ENCODE data around the gene CCDC88C. TPM values are rescaled to one million over a fixed set of nuclear protein-coding genes. Genes with fewer than 3 reads are reported as not detected.

Gene CCDC88C
- polyA plus RNA-seq, 6 donors from 2014 or later: 13.5 to 35.0 (median 15.8) TPM

- Mint-ChIP-seq H3K4me3 (peak overlapping the region in 1 of 8 donors; percentile 75), H3K9me3 (peaks cover 0 to 4% (median 0%) of the 10 kb centered on the region in 7 donors), H3K27ac (no peak overlapping the region), H3K27me3 (peaks cover 0 to 13% (median 0%) of the 10 kb centered on the region in 3 donors), H3K4me1 (peaks cover 19 to 27% (median 26%) of the 10 kb centered on the region in 3 donors), H3K36me3 (no peaks in the 10 kb centered on the region)
- ATAC-seq (ENCODE audit: low read depth in 2 of 2) (no peak), DNase-seq (no peak)
These were observed 155.6 kb downstream of the CCDC88C start for GRCh38 chr14:91261986-91262549.

DNA sequence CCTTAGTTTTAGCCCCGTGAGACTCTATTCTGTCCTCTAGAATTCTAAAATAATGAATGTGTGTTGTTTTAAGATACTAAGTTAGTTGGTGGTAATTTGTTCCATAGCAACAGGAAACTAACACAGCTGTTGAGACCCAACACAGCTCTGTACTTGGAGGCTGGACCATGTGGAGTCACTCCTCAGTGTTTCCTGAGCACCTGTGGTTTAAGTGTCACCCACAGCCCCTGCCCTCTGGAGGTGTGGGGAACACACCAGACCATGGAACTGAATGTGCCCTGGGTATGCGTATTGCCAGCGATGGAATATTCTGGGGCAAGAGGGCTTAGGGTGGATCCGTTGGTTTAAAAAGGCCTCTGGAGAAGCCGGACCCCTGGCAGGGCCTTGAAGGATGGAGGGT, 156.5 kb downstream of the CCDC88C start:
- Mint-ChIP-seq H3K9me3 (peaks cover 0 to 4% (median 0%) of the 10 kb centered on the region in 7 donors), H3K27ac (peak overlapping the region in 1 of 6 donors; percentile 76), H3K27me3 (peaks cover 0 to 13% (median 0%) of the 10 kb centered on the region in 3 donors), H3K4me1 (peaks cover 19 to 27% (median 26%) of the 10 kb centered on the region in 3 donors), H3K36me3 (no peaks in the 10 kb centered on the region), H3K4me3 (peak overlapping the region in 1 of 8 donors; percentile 12)
- ATAC-seq (ENCODE audit: low read depth in 2 of 2): no peak
- DNase-seq: no peak

- DNase-seq: no peak
- peaks cover 0 to 10% (median 0%) of the 10 kb centered on the region in 3 donors for H3K27me3 Mint-ChIP-seq
- peak overlapping the region in 1 of 6 donors; percentile 62 for H3K27ac Mint-ChIP-seq
- H3K4me3 Mint-ChIP-seq: peak overlapping the region in 1 of 8 donors; percentile 2
- ATAC-seq (ENCODE audit: low read depth in 2 of 2): no peak
- no peaks in the 10 kb centered on the region for H3K36me3 Mint-ChIP-seq
- peaks cover 0 to 4% (median 0%) of the 10 kb centered on the region in 7 donors for H3K9me3 Mint-ChIP-seq
- H3K4me1 Mint-ChIP-seq: peaks cover 19 to 31% (median 28%) of the 10 kb centered on the region in 3 donors
These were observed 158.7 kb downstream of the CCDC88C start for GRCh38 chr14:91258876-91259275.

DNA sequence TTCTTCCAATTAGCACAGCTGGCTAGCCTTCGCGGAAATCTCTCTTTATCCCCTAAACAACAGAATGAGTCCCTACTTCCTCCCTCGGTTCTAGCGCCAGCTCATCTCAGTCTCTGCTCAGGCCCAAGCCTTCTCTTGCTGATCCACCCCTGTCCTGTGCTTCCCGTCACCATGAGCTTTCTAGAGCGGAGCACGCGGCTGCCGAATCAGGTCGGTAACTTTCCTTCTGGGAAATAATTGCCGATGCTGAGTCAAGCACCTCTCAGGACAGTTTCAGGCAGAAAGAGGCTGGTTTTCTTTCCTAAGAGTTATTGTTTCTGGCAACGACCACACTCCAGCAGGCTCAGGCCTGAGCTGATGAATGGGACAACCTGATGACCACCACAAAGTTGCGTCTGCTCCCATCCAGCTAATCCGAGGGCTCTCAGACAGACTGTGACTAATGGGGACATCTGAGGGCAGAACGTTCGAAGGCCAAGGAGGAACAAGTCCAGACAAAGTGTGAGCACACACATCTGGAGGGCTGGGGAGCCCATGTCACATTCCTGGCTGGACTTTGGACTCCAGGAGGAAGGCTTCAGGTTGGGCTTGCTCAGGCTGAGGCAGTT, 159.5 kb downstream of the CCDC88C start:
- H3K4me3 Mint-ChIP-seq: peak overlapping the region in 1 of 8 donors; percentile 67
- peaks cover 0 to 4% (median 0%) of the 10 kb centered on the region in 7 donors for H3K9me3 Mint-ChIP-seq
- no peak for ATAC-seq (ENCODE audit: low read depth in 2 of 2)
- peaks cover 0 to 2% (median 0%) of the 10 kb centered on the region in 3 donors for H3K27me3 Mint-ChIP-seq
- peaks cover 20 to 25% (median 23%) of the 10 kb centered on the region in 3 donors for H3K4me1 Mint-ChIP-seq
- peak overlapping the region in 3 of 6 donors; percentile 25 to 80 (median 76) for H3K27ac Mint-ChIP-seq
- H3K36me3 Mint-ChIP-seq: no peaks in the 10 kb centered on the region
- DNase-seq: no peak

DNA sequence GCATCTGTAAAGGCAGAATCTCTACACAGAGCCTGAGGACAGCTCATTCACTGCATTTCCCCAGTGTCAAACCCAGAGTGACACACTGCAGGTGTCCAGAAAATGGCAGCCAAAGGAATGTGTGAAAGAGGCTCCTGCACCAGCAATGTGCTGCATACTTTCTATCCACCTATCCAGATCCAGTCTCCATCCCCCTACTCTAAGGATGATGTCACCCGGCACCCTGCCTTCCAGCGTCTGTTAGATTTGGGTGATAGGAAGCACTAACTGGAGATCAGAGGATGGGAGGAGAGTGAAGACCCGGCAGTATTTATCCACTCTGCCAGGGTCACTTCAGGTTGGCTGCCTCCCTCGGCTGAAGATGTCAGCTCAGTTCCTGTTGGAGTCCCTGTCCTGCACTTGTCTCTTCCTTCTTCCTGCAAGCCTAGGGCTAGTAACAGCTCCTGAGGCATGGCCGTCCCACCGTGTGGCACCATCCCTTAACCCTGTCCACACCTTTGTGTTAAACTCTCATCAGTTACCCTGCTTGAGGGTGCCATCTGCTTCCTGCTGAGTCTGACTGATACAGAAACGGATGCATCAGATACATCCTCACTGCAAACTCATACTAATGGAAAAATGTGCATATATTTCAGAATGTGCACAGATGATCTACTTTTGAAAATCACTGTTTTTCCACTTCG, 160.2 kb downstream of the CCDC88C start:
- H3K27ac Mint-ChIP-seq: peak overlapping the region in 3 of 6 donors; percentile 25 to 80 (median 76)
- H3K4me3 Mint-ChIP-seq: peak overlapping the region in 3 of 8 donors; percentile 9 to 67 (median 37)
- peaks cover 20 to 26% (median 23%) of the 10 kb centered on the region in 3 donors for H3K4me1 Mint-ChIP-seq

DNA sequence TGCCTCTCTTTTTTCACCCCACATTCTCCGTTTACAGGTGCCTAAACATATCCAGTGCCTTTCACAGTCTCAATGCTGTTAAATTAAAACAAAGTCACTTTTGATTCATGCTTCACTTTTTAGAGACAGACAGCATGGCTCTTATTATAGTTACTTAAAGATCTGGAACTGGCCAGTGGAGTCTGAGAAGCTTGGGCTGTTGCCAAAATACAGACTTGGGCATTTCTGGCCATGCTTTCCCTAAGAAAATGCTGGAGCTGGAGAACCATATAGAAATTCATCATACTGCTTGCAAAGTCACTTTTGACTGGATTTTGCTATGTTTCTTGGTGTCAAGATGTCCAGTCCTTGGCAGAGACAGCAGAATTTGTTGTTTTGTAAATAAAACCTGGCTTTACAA, 161.0 kb downstream of the CCDC88C start:
- Mint-ChIP-seq H3K27me3 (no peaks in the 10 kb centered on the region), H3K4me1 (peaks cover 20 to 32% (median 28%) of the 10 kb centered on the region in 3 donors), H3K4me3 (no peak overlapping the region), H3K9me3 (peaks cover 0 to 4% (median 0%) of the 10 kb centered on the region in 7 donors), H3K36me3 (no peaks in the 10 kb centered on the region), H3K27ac (peak overlapping the region in 1 of 6 donors; percentile 7)
- ATAC-seq (ENCODE audit: low read depth in 2 of 2) (no peak), DNase-seq (no peak)

More for the DNA sequence above, 160.2 kb downstream of the CCDC88C start:
- Mint-ChIP-seq H3K27me3 (no peaks in the 10 kb centered on the region), H3K36me3 (no peaks in the 10 kb centered on the region), H3K9me3 (peaks cover 0 to 4% (median 0%) of the 10 kb centered on the region in 7 donors)
- DNase-seq: no peak
- ATAC-seq (ENCODE audit: low read depth in 2 of 2): no peak

DNA sequence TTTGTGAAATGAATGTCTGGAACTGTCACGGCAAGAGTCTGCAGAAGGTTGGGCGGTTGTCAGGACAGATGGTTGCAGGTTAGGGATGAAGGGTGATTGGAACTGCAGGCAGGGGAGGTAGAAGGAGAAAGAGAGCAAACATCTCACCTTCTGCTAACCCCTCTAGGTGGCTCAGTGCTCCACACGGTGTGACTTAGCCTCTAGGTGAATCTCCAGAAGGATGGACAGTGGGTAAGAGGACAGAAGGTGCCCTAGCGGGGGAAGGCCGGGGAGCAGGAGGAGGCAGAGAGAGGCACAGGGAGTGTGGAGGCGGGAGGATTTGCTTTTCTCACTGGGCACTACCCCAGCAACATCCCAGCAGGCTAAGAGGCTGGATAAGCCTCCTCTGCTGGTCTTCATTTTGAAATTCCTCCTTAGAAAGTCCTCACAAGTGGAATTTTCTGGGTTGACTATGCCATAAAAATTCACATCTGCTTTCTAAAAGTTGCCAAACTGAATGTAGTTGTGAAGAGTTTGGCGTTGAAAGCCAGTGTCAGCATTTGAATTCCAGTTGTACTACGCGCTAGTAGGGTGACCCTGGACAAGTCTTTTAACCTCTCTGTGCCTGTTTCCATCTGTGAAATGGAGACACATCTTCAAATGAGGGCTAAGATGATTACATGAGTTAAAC, 162.5 kb downstream of the CCDC88C start:
- peak overlapping the region in 6 of 8 donors; percentile 2 to 93 (median 82) for H3K4me3 Mint-ChIP-seq
- H3K4me1 Mint-ChIP-seq: peaks cover 25 to 45% (median 40%) of the 10 kb centered on the region in 3 donors

DNA sequence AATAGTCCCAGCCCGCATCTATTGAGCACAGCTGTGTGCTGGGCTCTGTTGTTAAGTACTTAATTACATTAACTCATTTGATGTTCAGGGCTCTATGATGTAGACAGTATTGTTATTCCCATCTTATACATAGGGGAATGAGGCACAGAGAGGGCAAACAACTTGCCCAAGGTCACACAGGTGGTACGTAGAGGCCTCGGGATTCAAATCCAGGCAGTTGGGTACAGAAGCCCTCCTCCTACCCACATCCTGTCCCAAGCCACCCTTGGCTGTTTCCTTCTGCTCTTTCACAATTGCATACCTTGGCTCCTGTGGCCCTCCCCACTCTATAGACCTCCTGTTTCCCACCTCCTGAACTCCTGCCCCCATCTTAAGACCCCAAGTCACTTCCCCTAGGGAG, 163.2 kb downstream of the CCDC88C start:
- H3K36me3 Mint-ChIP-seq: no peaks in the 10 kb centered on the region
- peaks cover 31 to 52% (median 47%) of the 10 kb centered on the region in 3 donors for H3K4me1 Mint-ChIP-seq

More for the DNA sequence above, 162.5 kb downstream of the CCDC88C start:
- H3K36me3 Mint-ChIP-seq: no peaks in the 10 kb centered on the region
- no peak for DNase-seq
- no peak for ATAC-seq (ENCODE audit: low read depth in 2 of 2)
- H3K27ac Mint-ChIP-seq: no peak overlapping the region
- H3K27me3 Mint-ChIP-seq: no peaks in the 10 kb centered on the region
- no peaks in the 10 kb centered on the region for H3K9me3 Mint-ChIP-seq

GRCh38 chr14:91253795-91254323, 163.8 kb downstream of the CCDC88C start:
- Mint-ChIP-seq H3K4me1 (peaks cover 32 to 53% (median 48%) of the 10 kb centered on the region in 3 donors), H3K27ac (peak overlapping the region in 5 of 6 donors; percentile 33 to 80 (median 70)), H3K36me3 (no peaks in the 10 kb centered on the region), H3K27me3 (no peaks in the 10 kb centered on the region), H3K9me3 (peaks cover 0 to 2% (median 0%) of the 10 kb centered on the region in 7 donors), H3K4me3 (peak overlapping the region; percentile 78 to 93 (median 86))
- ATAC-seq (ENCODE audit: low read depth in 2 of 2) (no peak), DNase-seq (no peak)

More for the DNA sequence above, 163.2 kb downstream of the CCDC88C start:
- Mint-ChIP-seq H3K27ac (peak overlapping the region in 4 of 6 donors; percentile 34 to 72 (median 62)), H3K27me3 (no peaks in the 10 kb centered on the region), H3K9me3 (peaks cover 0 to 2% (median 0%) of the 10 kb centered on the region in 7 donors), H3K4me3 (peak overlapping the region; percentile 78 to 93 (median 86))
- no peak for ATAC-seq (ENCODE audit: low read depth in 2 of 2)
- no peak for DNase-seq

DNA sequence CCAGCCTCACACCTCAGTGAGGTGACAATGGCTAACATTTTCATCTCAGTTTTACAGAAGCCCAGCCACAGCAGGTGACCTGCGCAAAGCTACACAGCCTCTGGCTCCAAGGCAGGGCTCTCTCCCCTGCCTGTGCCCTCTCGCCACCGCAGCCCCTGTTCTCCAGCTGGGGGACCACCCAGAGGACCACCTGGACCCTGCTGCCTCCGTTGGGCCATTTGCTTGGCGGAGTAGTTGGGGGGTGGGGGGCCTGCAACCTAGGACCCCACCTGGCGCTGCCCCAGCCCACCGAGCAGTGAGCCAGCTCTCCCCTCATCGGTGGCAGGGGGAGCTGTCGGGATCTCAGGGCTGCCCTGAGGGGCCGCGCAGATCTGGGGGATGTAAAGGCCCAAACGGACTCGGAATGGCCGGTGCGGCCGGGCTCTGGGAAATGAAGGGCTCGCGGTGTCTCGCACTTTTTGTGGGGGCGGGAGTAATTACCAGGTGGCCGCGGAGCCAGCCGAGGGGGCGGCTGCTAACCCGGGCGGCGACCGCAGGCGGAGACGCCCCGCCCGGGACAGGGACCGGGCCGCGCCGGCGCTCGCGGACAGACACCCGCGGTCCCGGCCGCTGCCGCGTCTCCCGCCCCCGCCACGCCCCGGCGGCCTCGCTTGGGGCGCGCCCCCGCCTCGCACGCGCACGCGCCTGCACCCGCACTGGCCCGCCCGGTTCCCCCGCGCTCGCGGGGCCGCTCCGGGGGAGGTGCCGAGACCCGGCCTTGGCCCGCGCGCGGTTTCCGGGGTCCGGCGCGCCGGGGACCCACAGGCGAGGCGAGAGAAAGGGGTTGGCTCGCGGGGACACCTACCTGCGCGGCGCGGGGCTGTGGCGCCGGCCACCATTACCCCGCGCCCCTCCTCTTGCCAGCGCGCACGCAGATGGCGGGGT, 164.5 kb downstream of the CCDC88C start:
- H3K4me1 Mint-ChIP-seq: peaks cover 36 to 56% (median 47%) of the 10 kb centered on the region in 3 donors
- no peaks in the 10 kb centered on the region for H3K36me3 Mint-ChIP-seq
- peak overlapping the region; percentile 71 to 92 (median 85) for H3K4me3 Mint-ChIP-seq
- peak overlapping the region in 3 of 6 donors; percentile 34 to 90 (median 63) for H3K27ac Mint-ChIP-seq
- ATAC-seq (ENCODE audit: low read depth in 2 of 2) (peak; percentile 50 to 56), DNase-seq (peak; percentile 49)
- H3K27me3 Mint-ChIP-seq: no peaks in the 10 kb centered on the region
- H3K9me3 Mint-ChIP-seq: peaks cover 0 to 2% (median 0%) of the 10 kb centered on the region in 7 donors

GRCh38 chr14:91250912-91251311, 166.7 kb downstream of the CCDC88C start:
- Mint-ChIP-seq H3K27me3 (no peaks in the 10 kb centered on the region), H3K4me1 (peaks cover 34 to 58% (median 40%) of the 10 kb centered on the region in 3 donors), H3K4me3 (peak overlapping the region in 5 of 8 donors; percentile 12 to 85 (median 61)), H3K27ac (peak overlapping the region in 5 of 6 donors; percentile 16 to 95 (median 86)), H3K36me3 (peaks cover 0 to 5% of the 10 kb centered on the region in 2 donors), H3K9me3 (peaks cover 0 to 6% (median 4%) of the 10 kb centered on the region in 7 donors)
- no peak for DNase-seq
- no peak for ATAC-seq (ENCODE audit: low read depth in 2 of 2)
